GM21367 (cell line): ENCODE data around the gene ALDH1L1.

Source experiments
- ATAC-seq: cut with Tn5 transposase; IDR thresholded peaks from one replicate; pipeline ENCODE4 v1.9.1; 2021; ENCODE audit not compliant: unreplicated experiment

ALDH1L1 gene

GRCh38 chr3:126154391-126155279, 25.8 kb downstream of the ALDH1L1 start:
- no peak for ATAC-seq

DNA sequence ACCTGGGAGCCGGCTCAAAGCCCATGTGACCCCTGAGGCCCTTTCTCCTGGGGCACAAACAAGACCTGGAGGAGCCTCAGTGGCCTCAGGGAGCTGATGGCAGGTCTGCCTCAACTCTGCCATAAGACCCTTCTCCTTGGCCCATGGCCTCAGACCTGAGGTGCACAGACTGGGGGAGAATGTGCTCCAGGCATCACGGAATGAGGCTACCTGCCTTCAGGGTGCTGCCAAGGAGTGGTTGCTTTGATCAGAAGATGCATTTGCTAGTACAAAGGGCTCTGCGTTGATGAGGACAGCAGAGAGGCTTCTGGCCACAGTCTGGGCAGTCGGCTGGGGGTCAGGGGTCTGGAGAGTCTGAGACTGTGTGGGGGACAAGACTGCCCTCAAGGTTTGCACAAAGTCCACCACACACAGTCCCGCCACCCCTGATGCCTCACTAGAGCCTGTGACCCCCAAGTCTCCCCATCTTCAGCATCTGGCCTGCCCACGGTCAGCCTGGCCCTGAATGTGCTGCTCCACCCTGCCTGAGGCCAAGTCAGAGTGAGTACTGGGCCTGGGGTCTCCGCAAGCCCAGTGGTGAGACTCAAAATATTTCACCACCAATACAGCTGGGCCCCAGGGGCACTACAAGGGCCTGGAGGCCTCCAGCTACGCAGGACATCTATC, 26.6 kb downstream of the ALDH1L1 start:
- ATAC-seq: no peak

DNA sequence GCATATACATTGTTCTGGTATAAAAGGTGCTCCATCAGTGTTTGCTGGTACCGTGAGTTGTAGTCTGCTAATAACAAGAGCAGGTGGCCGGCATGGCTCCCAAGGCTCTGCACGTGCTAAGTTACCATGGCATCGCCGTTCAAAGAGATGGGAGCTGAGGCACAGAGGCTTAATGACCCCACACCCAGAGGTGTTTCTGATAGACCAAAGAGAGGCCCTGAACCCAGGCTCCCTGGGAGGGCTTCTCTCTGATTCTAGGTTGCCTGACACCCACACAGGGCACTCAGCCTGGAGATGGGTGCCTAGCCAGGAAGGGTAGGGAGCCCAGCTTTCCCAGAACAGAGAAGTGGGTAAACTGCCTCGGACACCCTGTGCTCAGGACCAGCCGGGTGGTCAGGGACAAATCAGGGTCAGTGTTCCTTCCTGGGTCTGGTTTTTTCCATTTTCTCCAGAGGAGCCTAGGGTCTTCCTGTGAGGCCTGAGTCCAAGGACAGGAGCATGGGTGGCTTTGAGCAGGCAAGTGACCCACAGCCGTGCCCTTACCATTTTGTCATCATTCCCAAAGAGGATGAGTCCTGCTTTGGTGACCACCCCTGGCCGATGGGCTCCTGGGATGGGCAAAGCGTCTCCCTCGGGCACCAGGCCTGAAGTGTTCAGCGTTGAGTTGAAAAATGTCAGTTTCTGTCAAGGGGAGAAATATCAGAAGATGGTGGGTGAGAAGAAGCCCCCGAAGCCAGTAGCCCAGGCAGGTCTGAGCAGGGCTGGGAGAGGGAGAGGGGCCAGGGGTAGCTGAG, 27.3 kb downstream of the ALDH1L1 start:
- ATAC-seq: no peak

DNA sequence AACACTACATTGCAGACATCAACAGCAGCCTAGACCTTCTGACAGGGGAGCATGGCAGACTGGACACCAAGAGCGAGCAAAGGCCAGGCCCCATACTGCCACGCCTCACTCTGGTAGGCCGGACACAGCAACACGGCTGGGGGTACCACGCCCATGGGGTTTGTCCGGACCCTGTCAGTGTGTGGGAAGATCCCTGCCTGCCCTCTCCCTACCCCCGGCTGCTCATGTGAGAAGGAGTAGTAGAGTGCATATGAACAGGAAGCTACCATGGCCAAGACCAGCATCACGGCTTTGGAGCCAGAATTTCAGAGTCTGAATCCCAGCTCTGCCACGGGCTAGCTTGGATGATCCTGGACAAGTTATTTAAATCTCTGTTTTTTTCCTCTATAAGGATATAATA, 27.9 kb downstream of the ALDH1L1 start:
- no peak for ATAC-seq

DNA sequence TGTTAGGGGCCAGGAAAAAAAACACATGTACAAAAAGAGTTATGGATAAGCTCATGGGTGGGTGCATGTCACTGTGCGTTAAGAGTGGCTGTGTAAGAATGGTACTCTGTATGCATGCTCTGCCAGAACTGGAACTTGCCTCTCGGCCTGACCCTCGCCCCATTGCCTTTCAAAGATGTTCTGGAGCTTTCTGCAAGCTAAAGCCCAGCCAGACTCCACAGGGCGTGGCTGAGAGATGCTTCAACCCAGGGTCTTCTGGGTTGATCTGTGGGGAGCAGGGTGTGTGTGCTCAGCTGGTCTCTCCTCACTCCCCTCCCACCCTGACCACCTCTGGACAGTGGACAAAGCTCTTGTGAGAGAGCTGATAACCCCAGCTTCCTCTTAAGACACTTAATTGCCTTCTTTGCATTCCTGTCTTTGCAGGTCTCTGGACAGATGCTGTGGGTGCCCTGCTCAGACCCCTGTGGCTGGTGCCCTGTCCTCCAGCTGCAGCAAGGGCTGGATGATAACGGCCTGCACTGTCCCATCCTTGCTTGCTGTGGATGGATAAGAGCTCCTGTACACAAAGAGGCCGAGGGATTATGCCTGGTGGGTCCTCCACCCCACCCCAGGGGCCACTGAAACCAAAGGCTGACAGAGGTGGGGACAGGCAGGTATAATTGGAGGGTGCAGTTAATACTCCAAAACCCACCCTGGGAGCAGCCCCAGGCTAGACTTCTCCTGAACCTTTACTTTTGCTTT, 28.7 kb downstream of the ALDH1L1 start:
- ATAC-seq: no peak

DNA sequence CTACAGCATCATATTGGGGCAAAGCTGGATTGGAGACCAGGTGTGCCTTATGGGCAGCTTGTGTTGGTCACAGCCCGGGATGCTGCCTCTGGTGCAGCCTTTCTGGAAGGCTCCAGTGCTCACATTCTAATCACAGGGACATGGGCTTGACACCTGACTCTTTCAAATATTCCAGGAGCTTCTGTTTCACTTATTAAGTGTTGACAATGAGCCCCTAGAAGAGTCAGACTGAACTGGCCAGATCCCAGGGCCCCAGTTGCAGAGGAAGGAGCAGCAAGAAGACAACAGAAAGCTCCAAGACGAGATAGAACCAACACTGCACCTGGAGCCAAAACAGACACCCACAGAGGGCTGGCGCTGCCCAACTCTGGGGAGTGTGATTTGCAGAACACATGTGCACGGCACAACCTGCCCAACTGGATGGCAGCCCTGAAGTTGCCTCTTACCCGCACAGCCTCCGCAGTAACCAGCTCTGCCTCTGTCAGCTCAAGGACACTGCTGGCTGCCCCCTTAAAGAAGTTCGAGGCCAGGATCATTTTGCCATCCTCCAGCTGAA, 30.3 kb downstream of the ALDH1L1 start:
- no peak for ATAC-seq

GRCh38 chr3:126149256-126149902, 31.0 kb downstream of the ALDH1L1 start:
- no peak for ATAC-seq

- ATAC-seq: no peak
Observed at GRCh38 chr3:126147932-126148683, 32.3 kb downstream of the ALDH1L1 start.

DNA sequence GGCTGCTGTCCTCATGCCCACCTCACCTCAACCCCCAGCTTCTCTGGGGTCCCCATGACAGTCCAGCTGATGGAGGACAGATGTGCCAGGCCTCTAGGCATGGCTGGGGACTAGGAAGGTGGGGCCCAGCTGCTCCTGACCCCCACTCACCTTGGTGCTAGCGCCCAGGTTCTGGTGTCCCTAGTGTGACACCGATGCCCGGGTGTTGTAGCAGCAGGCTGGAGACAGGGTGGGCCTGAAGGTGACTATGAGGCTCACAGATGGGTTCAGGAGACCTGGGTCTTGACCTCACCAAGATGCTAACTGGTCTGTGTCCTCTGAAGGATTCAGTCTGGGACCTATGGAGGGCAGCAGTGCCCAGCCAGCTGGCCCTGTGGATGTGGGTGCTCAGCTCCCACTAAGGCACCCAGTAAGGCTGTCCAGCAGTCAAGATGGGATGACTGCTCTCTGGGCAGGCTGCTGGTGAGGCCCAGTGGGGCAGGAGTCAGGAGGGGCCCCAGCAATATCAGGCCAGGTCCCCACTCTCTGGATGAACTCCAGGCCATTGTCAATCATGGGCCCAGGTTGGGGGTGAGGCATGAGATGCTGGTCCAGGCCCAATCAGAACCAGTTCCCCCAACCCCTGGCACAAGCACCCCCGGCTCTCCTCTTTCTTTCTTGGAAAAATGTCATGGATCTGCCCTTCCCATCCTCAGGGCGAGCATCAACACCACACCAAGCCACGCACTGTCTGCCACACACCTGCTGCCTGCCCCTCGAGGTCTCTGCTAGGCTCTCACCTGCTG, 33.0 kb downstream of the ALDH1L1 start:
- no peak for ATAC-seq

DNA sequence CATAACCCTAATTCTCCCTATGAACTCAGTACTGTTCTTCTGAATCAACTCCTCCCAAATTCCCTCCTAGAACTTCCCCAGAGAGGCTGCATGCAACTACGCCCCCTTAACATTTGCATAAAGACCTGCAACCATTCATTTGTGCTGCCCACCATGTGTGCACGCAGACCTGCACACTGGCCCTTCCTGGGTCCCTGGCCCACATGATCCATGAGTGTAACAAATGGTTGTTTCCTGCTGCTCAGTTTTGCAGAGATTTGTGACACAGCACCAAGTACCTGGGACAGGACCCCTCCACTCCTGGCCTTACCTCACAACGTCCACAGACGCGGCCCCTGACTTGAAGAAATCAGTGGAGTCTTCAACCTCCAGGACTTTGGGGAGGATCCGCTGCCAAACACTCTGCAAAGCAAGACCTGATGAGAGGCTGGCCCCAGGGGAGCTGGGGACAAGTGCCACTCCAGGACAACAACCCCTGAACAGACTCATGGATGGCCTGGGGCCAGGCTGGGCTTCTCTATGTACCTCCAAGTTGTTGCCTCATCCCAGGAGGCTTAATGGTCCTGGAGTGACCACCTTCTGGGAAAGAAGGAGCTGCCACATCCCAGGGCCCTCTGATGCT, 33.8 kb downstream of the ALDH1L1 start:
- ATAC-seq: no peak

- no peak for ATAC-seq
Observed at GRCh38 chr3:126146034-126146433, 34.4 kb downstream of the ALDH1L1 start.

DNA sequence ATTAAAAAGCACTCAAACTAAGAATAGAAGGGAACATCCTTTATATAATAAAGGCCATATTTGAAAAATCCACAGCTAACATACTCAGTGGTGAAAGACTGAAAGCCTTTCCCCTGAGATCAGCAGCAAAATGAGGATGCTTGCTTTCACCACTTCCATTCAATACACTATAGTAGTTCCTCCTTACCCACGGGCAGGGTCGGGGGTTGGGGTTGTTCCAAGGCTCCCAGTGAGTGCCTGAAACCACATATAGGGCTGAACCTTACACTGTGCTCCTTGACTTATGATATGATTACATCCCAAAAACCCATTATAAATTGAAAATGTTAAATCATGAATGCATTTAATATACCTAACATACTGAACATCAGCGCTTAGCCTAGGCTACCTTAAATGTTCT, 37.7 kb downstream of the ALDH1L1 start:
- ATAC-seq: no peak

- ATAC-seq: no peak
Observed at GRCh38 chr3:126137490-126138130, 42.8 kb downstream of the ALDH1L1 start.

GRCh38 chr3:126136428-126137220, 43.8 kb downstream of the ALDH1L1 start:
- ATAC-seq: no peak

GRCh38 chr3:126135406-126136076, 44.8 kb downstream of the ALDH1L1 start:
- ATAC-seq: no peak

- ATAC-seq: no peak
Observed at GRCh38 chr3:126135071-126135405, 45.3 kb downstream of the ALDH1L1 start.
